Stimulated activated CD4-positive, alpha-beta T cell treated with anti-CD3 and anti-CD28 coated beads, Interleukin-4, amount 100 ng/mL, for 48 hours (primary cell): ENCODE measurements around the gene TP73.

Source experiments
- DNase-seq, 2 donors: peaks; one replicate each; pipeline ENCODE4 v3.0.0-alpha.2; 2020; ENCODE audit warnings: low read depth in 2 of 2

Gene TP73

GRCh38 chr1:3672971-3673361, 20.6 kb downstream of the TP73 start:
- DNase-seq = no peak

GRCh38 chr1:3673381-3674099, 21.2 kb downstream of the TP73 start:
- no peak for DNase-seq

GRCh38 chr1:3674100-3675094, 22.1 kb downstream of the TP73 start:
- no peak for DNase-seq

- DNase-seq = no peak
Measured at GRCh38 chr1:3675436-3675835, 23.1 kb downstream of the TP73 start.

GRCh38 chr1:3676581-3677470, 24.5 kb downstream of the TP73 start:
- no peak for DNase-seq

- DNase-seq = no peak
Measured at GRCh38 chr1:3677484-3677883, 25.2 kb downstream of the TP73 start.

GRCh38 chr1:3678361-3679097, 26.2 kb downstream of the TP73 start:
- DNase-seq = no peak

GRCh38 chr1:3679098-3679555, 26.8 kb downstream of the TP73 start:
- DNase-seq = no peak

- DNase-seq = no peak
Measured at GRCh38 chr1:3679799-3680453, 27.6 kb downstream of the TP73 start.

GRCh38 chr1:3680488-3681230, 28.3 kb downstream of the TP73 start:
- no peak for DNase-seq

GRCh38 chr1:3681231-3681897, 29.0 kb downstream of the TP73 start:
- DNase-seq = no peak

GRCh38 chr1:3681898-3682806, 29.8 kb downstream of the TP73 start:
- no peak for DNase-seq

- no peak for DNase-seq
Measured at GRCh38 chr1:3683197-3683596, 30.9 kb downstream of the TP73 start.

GRCh38 chr1:3683992-3684391, 31.7 kb downstream of the TP73 start:
- no peak for DNase-seq

GRCh38 chr1:3685222-3685621, 32.9 kb downstream of the TP73 start:
- DNase-seq = no peak

- no peak for DNase-seq
Measured at GRCh38 chr1:3685906-3686305, 33.6 kb downstream of the TP73 start.

GRCh38 chr1:3687504-3687903, 35.2 kb downstream of the TP73 start:
- no peak for DNase-seq
